SK-N-SH treated with all-trans-retinoic acid at 6 μM for 48 hours (cell line): Measurements from ENCODE around the gene HDAC4.

Source experiments
- ATAC-seq: fragments of 200-7000 bp; cut with Tn5 transposase; 3 replicates; pipeline ENCODE4 v1.9.1; 2020; ENCODE audit warnings: mild to moderate bottlenecking, moderate library complexity
- BACH2 ChIP-seq: fragments of 250-450 bp; sonication (Bioruptor Pico); IDR thresholded peaks from 2 replicates; pipeline ENCODE4 v1.9.0; 2021; ENCODE audit warnings: mild to moderate bottlenecking, borderline replicate concordance
- CREB5 ChIP-seq: fragments of 250-450 bp; sonication (Bioruptor Pico); IDR thresholded peaks from 2 replicates; pipeline ENCODE4 v1.5.1; 2020; ENCODE audit warnings: low read depth, mild to moderate bottlenecking, moderate library complexity
- CSDC2 ChIP-seq: fragments of 250-450 bp; sonication (Bioruptor Pico); IDR thresholded peaks from 2 replicates; pipeline ENCODE4 v1.5.0; 2020; ENCODE audit warnings: mild to moderate bottlenecking, moderate library complexity
- CSRNP3 ChIP-seq: fragments of 250-450 bp; sonication (Bioruptor Pico); IDR thresholded peaks from 2 replicates; pipeline ENCODE4 v1.5.1; 2021; ENCODE audit warnings: mild to moderate bottlenecking, moderate library complexity
- GLIS3 ChIP-seq: fragments of 250-450 bp; sonication (Bioruptor Pico); IDR thresholded peaks from 2 replicates; pipeline ENCODE4 v1.5.0; 2020; ENCODE audit warnings: mild to moderate bottlenecking, moderate library complexity
- ISL1 ChIP-seq: fragments of 250-450 bp; sonication (Bioruptor Pico); IDR thresholded peaks from 2 replicates; pipeline ENCODE4 v2.1.2; 2022; ENCODE audit warnings: mild to moderate bottlenecking, moderate library complexity
- OSR1 ChIP-seq: fragments of 250-450 bp; sonication (Bioruptor Pico); IDR thresholded peaks from 2 replicates; pipeline ENCODE4 v1.8.0; 2022; ENCODE audit warnings: moderate library complexity, mild to moderate bottlenecking, inconsistent platforms
- PATZ1 ChIP-seq: fragments of 250-450 bp; sonication (Bioruptor Pico); IDR thresholded peaks from 2 replicates; pipeline ENCODE4 v1.8.0; 2020; ENCODE audit warnings: mild to moderate bottlenecking, moderate library complexity, borderline replicate concordance
- POU6F1 ChIP-seq: fragments of 250-450 bp; sonication (Bioruptor Pico); IDR thresholded peaks from 2 replicates; pipeline ENCODE4 v1.8.0; 2021; ENCODE audit warnings: low read depth, mild to moderate bottlenecking, moderate library complexity, borderline replicate concordance
- PPARA ChIP-seq: fragments of 250-450 bp; sonication (Bioruptor Pico); IDR thresholded peaks from 2 replicates; pipeline ENCODE4 v1.5.0; 2020; ENCODE audit warnings: mild to moderate bottlenecking, borderline replicate concordance
- SNAI2 ChIP-seq: fragments of 250-450 bp; sonication (Bioruptor Pico); IDR thresholded peaks from 2 replicates; pipeline ENCODE4 v1.5.0; 2020; ENCODE audit warnings: mild to moderate bottlenecking, moderate library complexity
- TCF4 ChIP-seq: fragments of 250-450 bp; sonication (Bioruptor Pico); IDR thresholded peaks from 2 replicates; pipeline ENCODE4 v1.8.0; 2021; ENCODE audit warnings: mild to moderate bottlenecking, moderate library complexity, borderline replicate concordance
- TOX ChIP-seq: fragments of 250-450 bp; sonication (Bioruptor Pico); IDR thresholded peaks from 2 replicates; pipeline ENCODE4 v1.8.0; 2021; ENCODE audit warnings: mild to moderate bottlenecking, moderate library complexity, borderline replicate concordance
- TSHZ2 ChIP-seq: fragments of 250-450 bp; sonication (Bioruptor Pico); IDR thresholded peaks from 2 replicates; pipeline ENCODE4 v1.5.0; 2020; ENCODE audit warnings: mild to moderate bottlenecking, moderate library complexity
- ZC3H10 ChIP-seq: fragments of 250-450 bp; sonication (Bioruptor Pico); IDR thresholded peaks from 2 replicates; pipeline ENCODE4 v1.5.1; 2021; ENCODE audit warnings: mild to moderate bottlenecking, moderate library complexity
- ZFP3 ChIP-seq: fragments of 250-450 bp; sonication (Bioruptor Pico); IDR thresholded peaks from 2 replicates; pipeline ENCODE4 v1.5.0; 2020; ENCODE audit warnings: mild to moderate bottlenecking, moderate library complexity
- ZFP30 ChIP-seq: fragments of 450-650 bp; formaldehyde crosslinking; IDR thresholded peaks from 2 replicates; pipeline ENCODE4 v1.5.0; 2022; ENCODE audit warnings: mild to moderate bottlenecking, moderate library complexity
- ZNF565 ChIP-seq: fragments of 450-650 bp; formaldehyde crosslinking; conservative IDR thresholded peaks from 2 replicates; pipeline ENCODE4 v1.5.0; 2020; ENCODE audit warnings: low read depth, mild to moderate bottlenecking, moderate library complexity
- ZNF70 ChIP-seq: fragments of 450-650 bp; formaldehyde crosslinking; IDR thresholded peaks from 2 replicates; pipeline ENCODE4 v1.5.0; 2020; ENCODE audit warnings: mild to moderate bottlenecking, moderate library complexity
- ZNF8 ChIP-seq: fragments of 450-650 bp; formaldehyde crosslinking; IDR thresholded peaks from 2 replicates; pipeline ENCODE4 v1.5.0; 2020; ENCODE audit warnings: mild to moderate bottlenecking, moderate library complexity

Gene HDAC4

GRCh38 chr2:239186516-239187357, 214.1 kb downstream of the HDAC4 start:
- no peak for TF ChIP-seq SNAI2 (CRISPR knock-in tag)
- no peak for TF ChIP-seq CSDC2 (CRISPR knock-in tag)
- TF ChIP-seq ZFP3 (CRISPR knock-in tag), result no peak
- TF ChIP-seq ZNF565, result no peak
- no peak for TF ChIP-seq GLIS3 (CRISPR knock-in tag)
- no peak for TF ChIP-seq ISL1 (CRISPR knock-in tag)
- no peak for TF ChIP-seq ZFP30 (CRISPR knock-in tag)
- TF ChIP-seq BACH2 (CRISPR knock-in tag), result no peak
- no peak for TF ChIP-seq TCF4 (CRISPR knock-in tag)
- no peak for ATAC-seq

- TF ChIP-seq ZNF8 (no peak), PATZ1 (no peak), CSDC2 (CRISPR knock-in tag) (no peak), ZNF70 (CRISPR knock-in tag) (no peak), TOX (CRISPR knock-in tag) (no peak), SNAI2 (CRISPR knock-in tag) (no peak), PPARA (CRISPR knock-in tag) (no peak), GLIS3 (CRISPR knock-in tag) (no peak), TSHZ2 (CRISPR knock-in tag) (no peak), CREB5 (no peak), CSRNP3 (CRISPR knock-in tag) (no peak), OSR1 (no peak), ZNF565 (no peak), ZFP30 (CRISPR knock-in tag) (no peak)
- ATAC-seq, result no peak
Observed at GRCh38 chr2:239184968-239185903, 215.6 kb downstream of the HDAC4 start.

GRCh38 chr2:239184179-239184578, 216.6 kb downstream of the HDAC4 start:
- TF ChIP-seq TSHZ2 (CRISPR knock-in tag), result no peak
- TF ChIP-seq POU6F1 (CRISPR knock-in tag), result no peak
- no peak for TF ChIP-seq ZFP30 (CRISPR knock-in tag)
- no peak for TF ChIP-seq OSR1
- no peak for TF ChIP-seq ZC3H10 (CRISPR knock-in tag)
- no peak for TF ChIP-seq CSDC2 (CRISPR knock-in tag)
- TF ChIP-seq, all 23 proteins: peak for 0
- ATAC-seq, result no peak
